Measurements from ENCODE around the gene VNN1. TPM values are rescaled to one million over a fixed set of nuclear protein-coding genes. Genes with fewer than 3 reads are reported as not detected.

The VNN1 gene, protein sequence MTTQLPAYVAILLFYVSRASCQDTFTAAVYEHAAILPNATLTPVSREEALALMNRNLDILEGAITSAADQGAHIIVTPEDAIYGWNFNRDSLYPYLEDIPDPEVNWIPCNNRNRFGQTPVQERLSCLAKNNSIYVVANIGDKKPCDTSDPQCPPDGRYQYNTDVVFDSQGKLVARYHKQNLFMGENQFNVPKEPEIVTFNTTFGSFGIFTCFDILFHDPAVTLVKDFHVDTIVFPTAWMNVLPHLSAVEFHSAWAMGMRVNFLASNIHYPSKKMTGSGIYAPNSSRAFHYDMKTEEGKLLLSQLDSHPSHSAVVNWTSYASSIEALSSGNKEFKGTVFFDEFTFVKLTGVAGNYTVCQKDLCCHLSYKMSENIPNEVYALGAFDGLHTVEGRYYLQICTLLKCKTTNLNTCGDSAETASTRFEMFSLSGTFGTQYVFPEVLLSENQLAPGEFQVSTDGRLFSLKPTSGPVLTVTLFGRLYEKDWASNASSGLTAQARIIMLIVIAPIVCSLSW
- total RNA-seq (2022; extraction: Qiagen RNA extraction; ENCODE audit: low read depth), result 0.06 to 0.13 TPM (median 0.07 TPM) in 5 replicates

DNA sequence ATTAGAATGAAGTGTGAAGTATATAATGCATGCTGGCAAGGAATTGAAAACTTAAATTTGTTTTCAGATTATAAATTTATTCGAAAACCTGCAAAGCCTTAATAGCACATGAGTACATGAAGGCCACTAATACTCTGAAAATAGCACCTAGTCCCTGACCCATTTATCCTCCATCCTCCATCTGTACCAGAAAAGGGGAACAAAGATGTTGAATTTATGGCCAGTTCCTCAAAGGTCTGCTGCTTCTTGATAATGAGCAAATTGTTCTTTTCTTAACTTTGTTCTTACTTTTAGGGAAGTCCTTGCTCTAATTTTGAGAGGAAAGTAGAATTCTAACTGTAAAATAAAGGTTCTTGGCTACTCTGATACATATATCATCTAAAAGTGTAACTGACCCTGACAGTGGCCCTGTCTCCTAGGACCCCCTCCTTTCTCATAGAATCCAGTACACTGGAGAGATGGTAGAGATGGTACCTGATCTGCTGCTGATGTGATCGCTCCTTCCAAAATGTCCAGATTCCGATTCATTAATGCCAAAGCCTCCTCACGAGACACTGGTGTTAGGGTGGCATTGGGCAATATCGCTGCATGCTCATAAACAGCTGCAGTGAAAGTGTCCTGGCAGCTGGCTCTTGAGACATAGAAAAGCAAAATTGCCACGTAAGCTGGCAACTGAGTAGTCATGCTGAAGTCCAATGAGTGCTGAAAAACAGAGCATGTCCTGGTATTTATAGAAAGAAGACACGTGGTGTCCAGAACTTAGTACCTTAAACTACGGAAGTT is at the start of gene VNN1:
TSS of gene VNN1 (minus strand) at position 704 of the 783 bp plus-strand sequence. CDS start at position 684, 20 bp downstream.

DNA sequence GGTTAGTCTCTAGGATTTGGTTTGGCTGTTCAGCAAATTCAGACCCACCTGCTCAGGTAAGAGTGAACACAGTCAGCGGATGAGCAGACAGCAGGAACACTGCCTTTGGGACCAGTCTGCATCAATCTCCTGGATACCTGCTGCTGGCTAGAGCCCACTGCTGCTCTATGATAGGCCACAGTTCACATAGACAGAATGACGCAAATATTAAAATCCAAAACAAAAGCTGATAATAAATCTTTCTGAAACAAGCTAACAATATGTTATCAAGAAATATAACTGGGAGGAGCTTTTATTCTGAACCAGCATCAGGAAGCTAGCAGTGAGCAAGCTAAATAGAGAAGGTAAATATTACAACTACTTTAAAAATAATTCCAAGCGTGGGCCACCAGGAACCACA is 54.8 kb downstream of the VNN1 start, which contains the start of gene TAAR1:
TSS of gene TAAR1 (minus strand) at position 101 of the 400 bp plus-strand sequence. CDS start 13,179 bp downstream, outside the sequence.

Other genes starting within 250 kb of the VNN1 start
- 20.7 to 26.0 TPM (median 22.4 TPM) in 5 replicates for gene STX7, start 200.9 kb downstream of the VNN1 start, total RNA-seq (2022; extraction: Qiagen RNA extraction; ENCODE audit: low read depth)
- not detected in 5 replicates for gene TAAR9, start 175.8 kb downstream of the VNN1 start, total RNA-seq (2022; extraction: Qiagen RNA extraction; ENCODE audit: low read depth)
- not detected in 5 replicates for gene TAAR8, start 161.4 kb downstream of the VNN1 start, total RNA-seq (2022; extraction: Qiagen RNA extraction; ENCODE audit: low read depth)
- gene TAAR6, start 143.7 kb downstream of the VNN1 start, total RNA-seq (2022; extraction: Qiagen RNA extraction; ENCODE audit: low read depth), result not detected in 5 replicates
- gene TAAR5, start 124.3 kb downstream of the VNN1 start, total RNA-seq (2022; extraction: Qiagen RNA extraction; ENCODE audit: low read depth), result not detected in 5 replicates
- not detected in 5 replicates for gene TAAR2, start 89.8 kb downstream of the VNN1 start, total RNA-seq (2022; extraction: Qiagen RNA extraction; ENCODE audit: low read depth)
- gene TAAR1, start 54.9 kb downstream of the VNN1 start, total RNA-seq (2022; extraction: Qiagen RNA extraction; ENCODE audit: low read depth), result not detected in 5 replicates
- not detected in 5 replicates for gene VNN2, start 43.8 kb upstream of the VNN1 start, total RNA-seq (2022; extraction: Qiagen RNA extraction; ENCODE audit: low read depth)
- 4.4 to 6.0 TPM (median 5.3 TPM) in 5 replicates for gene SLC18B1, start 84.6 kb upstream of the VNN1 start, total RNA-seq (2022; extraction: Qiagen RNA extraction; ENCODE audit: low read depth)
- 1,863 to 2,212 TPM (median 1,895 TPM) in 5 replicates for gene RPS12, start 100.5 kb upstream of the VNN1 start, total RNA-seq (2022; extraction: Qiagen RNA extraction; ENCODE audit: low read depth)

All from A549 treated with RU486 at 1 μM for 4 hours (cell line).